Measurements from ENCODE around the gene IRX2. TPM values are rescaled to one million over a fixed set of nuclear protein-coding genes. Genes with fewer than 3 reads are reported as not detected.

Gene IRX2
- total RNA-seq, 1 donor from 2014 or later: 31.4 TPM

DNA sequence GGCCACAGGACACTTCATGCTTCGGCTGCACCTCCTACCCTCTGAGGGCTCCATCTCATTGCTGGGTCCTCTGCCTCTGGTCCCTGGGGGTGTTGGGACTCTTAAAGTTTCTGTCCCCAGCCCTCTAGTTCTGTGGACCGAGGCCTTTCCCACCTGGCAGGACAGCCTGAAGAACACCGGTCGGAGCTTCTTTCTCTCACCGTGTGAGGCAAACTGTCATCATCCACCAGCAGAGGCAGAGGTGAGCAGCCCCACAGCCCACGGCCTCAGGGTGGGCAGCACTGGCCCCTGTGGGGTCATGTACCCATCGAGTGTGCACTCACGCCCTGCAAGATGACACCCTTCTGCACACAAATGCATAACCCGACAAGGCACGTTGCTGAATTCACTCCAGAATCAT is 49.9 kb downstream of the IRX2 start:
- Mint-ChIP-seq H3K9me3 (no peaks in the 10 kb centered on the region), H3K36me3 (no peaks in the 10 kb centered on the region), H3K27ac (no peak overlapping the region), H3K4me1 (ENCODE audit: unreplicated experiment) (peaks cover 7% of the 10 kb centered on the region), H3K27me3 (peaks cover 16% of the 10 kb centered on the region), H3K4me3 (no peak overlapping the region)
- TF ChIP-seq CTCF (conservative IDR thresholded peaks at IDR 0.05): peak; percentile 35
- DNase-seq (ENCODE audit: extremely low spot score, unreplicated experiment): no peak

- no peak overlapping the region for H3K4me3 Mint-ChIP-seq
- no peaks in the 10 kb centered on the region for H3K36me3 Mint-ChIP-seq
- no peak for DNase-seq (ENCODE audit: extremely low spot score, unreplicated experiment)
- peaks cover 13% of the 10 kb centered on the region for H3K27me3 Mint-ChIP-seq
- no peak for TF ChIP-seq CTCF (conservative IDR thresholded peaks at IDR 0.05)
- no peaks in the 10 kb centered on the region for H3K9me3 Mint-ChIP-seq
- peaks cover 11% of the 10 kb centered on the region for H3K4me1 Mint-ChIP-seq (ENCODE audit: unreplicated experiment)
- peak overlapping the region; percentile 35 for H3K27ac Mint-ChIP-seq
These were observed 50.6 kb downstream of the IRX2 start for GRCh38 chr5:2700876-2701275.

- Mint-ChIP-seq H3K4me1 (ENCODE audit: unreplicated experiment) (peaks cover 11% of the 10 kb centered on the region), H3K36me3 (no peaks in the 10 kb centered on the region)
These were observed 51.8 kb downstream of the IRX2 start for GRCh38 chr5:2699686-2700085.

GRCh38 chr5:2699231-2699630 is 52.2 kb downstream of the IRX2 start:
- DNase-seq (ENCODE audit: extremely low spot score, unreplicated experiment): no peak
- Mint-ChIP-seq H3K4me1 (ENCODE audit: unreplicated experiment) (peaks cover 11% of the 10 kb centered on the region), H3K36me3 (no peaks in the 10 kb centered on the region), H3K4me3 (no peak overlapping the region), H3K27me3 (peaks cover 8% of the 10 kb centered on the region), H3K9me3 (no peaks in the 10 kb centered on the region), H3K27ac (no peak overlapping the region)
- TF ChIP-seq CTCF (conservative IDR thresholded peaks at IDR 0.05): no peak

More at GRCh38 chr5:2699686-2700085, 51.8 kb downstream of the IRX2 start:
- no peak for TF ChIP-seq CTCF (conservative IDR thresholded peaks at IDR 0.05)
- no peak for DNase-seq (ENCODE audit: extremely low spot score, unreplicated experiment)
- Mint-ChIP-seq H3K27me3 (peaks cover 8% of the 10 kb centered on the region), H3K4me3 (no peak overlapping the region), H3K9me3 (no peaks in the 10 kb centered on the region), H3K27ac (no peak overlapping the region)

- no peak for TF ChIP-seq CTCF (conservative IDR thresholded peaks at IDR 0.05)
- Mint-ChIP-seq H3K36me3 (no peaks in the 10 kb centered on the region), H3K9me3 (no peaks in the 10 kb centered on the region), H3K27me3 (peaks cover 4% of the 10 kb centered on the region), H3K4me3 (no peak overlapping the region), H3K4me1 (ENCODE audit: unreplicated experiment) (peaks cover 11% of the 10 kb centered on the region), H3K27ac (no peak overlapping the region)
- DNase-seq (ENCODE audit: extremely low spot score, unreplicated experiment): no peak
These were observed 52.9 kb downstream of the IRX2 start for GRCh38 chr5:2698581-2698980.
